Measurements from ENCODE around the gene ZSCAN9. TPM values are rescaled to one million over a fixed set of nuclear protein-coding genes. Genes with fewer than 3 reads are reported as not detected.
A peak's percentile ranks its signal among the peaks of the same experiment; 100 is the strongest.

ZSCAN9 gene
- polyA plus RNA-seq, 4 donors: 5.5 to 15.5 (median 6.8) TPM

- Histone ChIP-seq H3K4me3 (ENCODE audit: low read depth in 1 of 3, low read length in 3 of 3) (no peak overlapping the region), H3K27me3 (ENCODE audit: control insufficient read depth in 3 of 3, insufficient read depth in 3 of 3, low read length in 3 of 3) (peaks cover 0 to 52% (median 27%) of the 10 kb centered on the region in 3 donors), H3K4me1 (ENCODE audit: control insufficient read depth in 3 of 3, insufficient read depth in 2 of 3, low read depth in 1 of 3, low read length in 2 of 3) (peaks cover 2 to 10% (median 9%) of the 10 kb centered on the region in 3 donors), H3K9me3 (ENCODE audit: control insufficient read depth in 2 of 2, insufficient read depth in 1 of 2, low read depth in 1 of 2, low read length in 1 of 2) (peaks cover 2 to 4% of the 10 kb centered on the region in 2 donors), H3K36me3 (ENCODE audit: control insufficient read depth in 3 of 3, insufficient read depth in 2 of 3, low read depth in 1 of 3, low read length in 3 of 3) (no peaks in the 10 kb centered on the region), H3K27ac (ENCODE audit: low read depth in 1 of 3, low read length in 2 of 3) (no peak overlapping the region)
- WGBS, 3 donors: 10 to 33% (median 22%) methylated on average over 3 of the region's 3 CpGs
- FAIRE-seq (no peak), DNase-seq (peak in 1 of 2 donors; percentile 50)
These were observed 18.5 kb upstream of the ZSCAN9 start for GRCh38 chr6:28206527-28206926.

- Histone ChIP-seq H3K27ac (ENCODE audit: low read depth in 1 of 3, low read length in 2 of 3) (no peak overlapping the region), H3K4me3 (ENCODE audit: low read depth in 1 of 3, low read length in 3 of 3) (peak overlapping the region in 1 of 3 donors; percentile 4), H3K4me1 (ENCODE audit: control insufficient read depth in 3 of 3, insufficient read depth in 2 of 3, low read depth in 1 of 3, low read length in 2 of 3) (peaks cover 2 to 10% (median 9%) of the 10 kb centered on the region in 3 donors), H3K36me3 (ENCODE audit: control insufficient read depth in 3 of 3, insufficient read depth in 2 of 3, low read depth in 1 of 3, low read length in 3 of 3) (no peaks in the 10 kb centered on the region), H3K9me3 (ENCODE audit: control insufficient read depth in 2 of 2, insufficient read depth in 1 of 2, low read depth in 1 of 2, low read length in 1 of 2) (peaks cover 2 to 4% of the 10 kb centered on the region in 2 donors), H3K27me3 (ENCODE audit: control insufficient read depth in 3 of 3, insufficient read depth in 3 of 3, low read length in 3 of 3) (peaks cover 0 to 54% (median 30%) of the 10 kb centered on the region in 3 donors)
- 7 to 15% (median 7%) methylated on average over 15 of the region's 15 CpGs for WGBS, 3 donors
- FAIRE-seq (no peak), DNase-seq (peak in 1 of 2 donors; percentile 23)
These were observed 18.1 kb upstream of the ZSCAN9 start for GRCh38 chr6:28206928-28207509.

GRCh38 chr6:28207510-28208110 lies 17.5 kb upstream of the ZSCAN9 start:
- no peak for FAIRE-seq
- H3K9me3 ChIP-seq (ENCODE audit: control insufficient read depth in 2 of 2, insufficient read depth in 1 of 2, low read depth in 1 of 2, low read length in 1 of 2): peaks cover 2 to 4% of the 10 kb centered on the region in 2 donors
- peak; percentile 53 to 55 for DNase-seq
- no peaks in the 10 kb centered on the region for H3K36me3 ChIP-seq (ENCODE audit: control insufficient read depth in 3 of 3, insufficient read depth in 2 of 3, low read depth in 1 of 3, low read length in 3 of 3)
- H3K4me1 ChIP-seq (ENCODE audit: control insufficient read depth in 3 of 3, insufficient read depth in 2 of 3, low read depth in 1 of 3, low read length in 2 of 3): peaks cover 2 to 10% (median 9%) of the 10 kb centered on the region in 3 donors
- H3K27me3 ChIP-seq (ENCODE audit: control insufficient read depth in 3 of 3, insufficient read depth in 3 of 3, low read length in 3 of 3): peaks cover 0 to 59% (median 30%) of the 10 kb centered on the region in 3 donors
- WGBS, 3 donors: 1 to 5% (median 4%) methylated on average over 35 of the region's 35 CpGs
- no peak overlapping the region for H3K27ac ChIP-seq (ENCODE audit: low read depth in 1 of 3, low read length in 2 of 3)
- H3K4me3 ChIP-seq (ENCODE audit: low read depth in 1 of 3, low read length in 3 of 3): peak overlapping the region in 2 of 3 donors; percentile 4 to 14

GRCh38 chr6:28208111-28208659 lies 16.9 kb upstream of the ZSCAN9 start:
- FAIRE-seq: no peak
- no peak overlapping the region for H3K4me3 ChIP-seq (ENCODE audit: low read depth in 1 of 3, low read length in 3 of 3)
- peaks cover 0 to 3% of the 10 kb centered on the region in 2 donors for H3K9me3 ChIP-seq (ENCODE audit: control insufficient read depth in 2 of 2, insufficient read depth in 1 of 2, low read depth in 1 of 2, low read length in 1 of 2)
- 6 to 10% (median 9%) methylated on average over 23 of the region's 23 CpGs for WGBS, 3 donors
- H3K36me3 ChIP-seq (ENCODE audit: control insufficient read depth in 3 of 3, insufficient read depth in 2 of 3, low read depth in 1 of 3, low read length in 3 of 3): no peaks in the 10 kb centered on the region
- peaks cover 0 to 63% (median 31%) of the 10 kb centered on the region in 3 donors for H3K27me3 ChIP-seq (ENCODE audit: control insufficient read depth in 3 of 3, insufficient read depth in 3 of 3, low read length in 3 of 3)
- H3K4me1 ChIP-seq (ENCODE audit: control insufficient read depth in 3 of 3, insufficient read depth in 2 of 3, low read depth in 1 of 3, low read length in 2 of 3): peaks cover 2 to 10% (median 9%) of the 10 kb centered on the region in 3 donors
- no peak overlapping the region for H3K27ac ChIP-seq (ENCODE audit: low read depth in 1 of 3, low read length in 2 of 3)
- peak in 1 of 2 donors; percentile 38 for DNase-seq

GRCh38 chr6:28209753-28210535 lies 15.1 kb upstream of the ZSCAN9 start:
- no peak for DNase-seq
- Histone ChIP-seq H3K9me3 (ENCODE audit: control insufficient read depth in 2 of 2, insufficient read depth in 1 of 2, low read depth in 1 of 2, low read length in 1 of 2) (no peaks in the 10 kb centered on the region), H3K27ac (ENCODE audit: low read depth in 1 of 3, low read length in 2 of 3) (no peak overlapping the region), H3K27me3 (ENCODE audit: control insufficient read depth in 3 of 3, insufficient read depth in 3 of 3, low read length in 3 of 3) (peaks cover 0 to 72% (median 29%) of the 10 kb centered on the region in 3 donors), H3K4me1 (ENCODE audit: control insufficient read depth in 3 of 3, insufficient read depth in 2 of 3, low read depth in 1 of 3, low read length in 2 of 3) (peaks cover 2 to 10% (median 9%) of the 10 kb centered on the region in 3 donors), H3K4me3 (ENCODE audit: low read depth in 1 of 3, low read length in 3 of 3) (no peak overlapping the region), H3K36me3 (ENCODE audit: control insufficient read depth in 3 of 3, insufficient read depth in 2 of 3, low read depth in 1 of 3, low read length in 3 of 3) (no peaks in the 10 kb centered on the region)
- 50 to 53% (median 50%) methylated on average over 7 of the region's 7 CpGs for WGBS, 3 donors
- no peak for FAIRE-seq

GRCh38 chr6:28211840-28212509 lies 13.1 kb upstream of the ZSCAN9 start:
- no peaks in the 10 kb centered on the region for H3K36me3 ChIP-seq (ENCODE audit: control insufficient read depth in 3 of 3, insufficient read depth in 2 of 3, low read depth in 1 of 3, low read length in 3 of 3)
- no peak for DNase-seq
- peaks cover 2 to 9% (median 8%) of the 10 kb centered on the region in 3 donors for H3K4me1 ChIP-seq (ENCODE audit: control insufficient read depth in 3 of 3, insufficient read depth in 2 of 3, low read depth in 1 of 3, low read length in 2 of 3)
- H3K27ac ChIP-seq (ENCODE audit: low read depth in 1 of 3, low read length in 2 of 3): no peak overlapping the region
- peak overlapping the region; percentile 21 to 40 (median 39) for H3K4me3 ChIP-seq (ENCODE audit: low read depth in 1 of 3, low read length in 3 of 3)
- WGBS, 3 donors: 8 to 19% (median 18%) methylated on average over 16 of the region's 16 CpGs
- no peak for FAIRE-seq
- H3K9me3 ChIP-seq (ENCODE audit: control insufficient read depth in 2 of 2, insufficient read depth in 1 of 2, low read depth in 1 of 2, low read length in 1 of 2): peaks cover 0 to 7% of the 10 kb centered on the region in 2 donors
- H3K27me3 ChIP-seq (ENCODE audit: control insufficient read depth in 3 of 3, insufficient read depth in 3 of 3, low read length in 3 of 3): peaks cover 0 to 74% (median 33%) of the 10 kb centered on the region in 3 donors

GRCh38 chr6:28212510-28213212 lies 12.4 kb upstream of the ZSCAN9 start:
- H3K4me3 ChIP-seq (ENCODE audit: low read depth in 1 of 3, low read length in 3 of 3): peak overlapping the region; percentile 21 to 40 (median 39)
- no peaks in the 10 kb centered on the region for H3K36me3 ChIP-seq (ENCODE audit: control insufficient read depth in 3 of 3, insufficient read depth in 2 of 3, low read depth in 1 of 3, low read length in 3 of 3)
- no peak overlapping the region for H3K27ac ChIP-seq (ENCODE audit: low read depth in 1 of 3, low read length in 2 of 3)
- no peak for FAIRE-seq
- DNase-seq: peak; percentile 74 to 76
- H3K27me3 ChIP-seq (ENCODE audit: control insufficient read depth in 3 of 3, insufficient read depth in 3 of 3, low read length in 3 of 3): peaks cover 0 to 70% (median 27%) of the 10 kb centered on the region in 3 donors
- 1 to 2% (median 1%) methylated on average over 21 of the region's 21 CpGs for WGBS, 3 donors
- H3K9me3 ChIP-seq (ENCODE audit: control insufficient read depth in 2 of 2, insufficient read depth in 1 of 2, low read depth in 1 of 2, low read length in 1 of 2): peaks cover 0 to 14% of the 10 kb centered on the region in 2 donors
- H3K4me1 ChIP-seq (ENCODE audit: control insufficient read depth in 3 of 3, insufficient read depth in 2 of 3, low read depth in 1 of 3, low read length in 2 of 3): peaks cover 2 to 5% (median 3%) of the 10 kb centered on the region in 3 donors

Data from small intestine (tissue), 7 donors.